ENCODE measurements around the gene ADPGK. TPM values are rescaled to one million over a fixed set of nuclear protein-coding genes. Genes with fewer than 3 reads are reported as not detected.
"Not testable (repeated sequence)": the region's sequence is repeated elsewhere in the genome, so short reads cannot be mapped to it uniquely, and the experiment has no call there.

The ADPGK gene
- total RNA-seq, 3 donors from 2014 or later (not counting 1 experiment from before 2014, with no cell fraction given): 99.8 to 113 (median 101) TPM

DNA sequence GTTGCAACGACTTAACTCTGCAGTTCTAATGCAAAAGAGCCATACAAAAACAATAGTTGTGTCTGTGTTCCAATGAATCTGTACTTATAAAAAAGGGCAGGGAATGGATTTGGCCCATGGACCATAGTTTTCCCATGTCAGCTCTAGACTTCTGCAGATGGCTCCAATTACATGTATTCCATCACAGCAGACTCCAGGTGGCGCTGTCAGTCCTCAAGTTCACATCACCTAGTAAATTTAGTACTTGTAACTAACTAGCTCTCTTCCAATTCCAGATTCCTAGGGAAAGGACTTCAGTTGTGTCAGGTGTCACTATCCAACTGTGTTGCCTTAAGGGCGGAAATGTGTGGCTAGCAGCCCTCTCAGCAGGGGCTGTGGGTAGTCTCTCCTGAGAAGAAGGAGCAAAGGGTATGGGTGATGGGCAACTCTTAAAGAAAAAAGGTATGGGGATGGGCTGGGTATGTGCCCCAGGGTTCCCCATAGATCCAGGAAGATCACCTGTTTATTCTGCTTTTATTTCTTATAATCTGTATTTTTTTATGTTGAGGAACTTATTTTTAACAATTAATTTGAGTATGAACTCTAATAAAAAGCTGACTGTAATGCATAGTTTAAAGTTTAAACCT is 61.4 kb downstream of the ADPGK start:
- no peaks in the 10 kb centered on the region for H3K4me1 Mint-ChIP-seq
- intact Hi-C loops (cut with micrococcal nuclease): loop anchor here (1.0 to 5.0 kb wide), 3 partner anchors 75 to 551 kb away; no protein-coding TSS in a partner anchor
- DNase-seq: peak; percentile 58 to 81
- Histone ChIP-seq H3K9me3 (ENCODE audit: control insufficient read depth, insufficient read depth, low read length) (no peaks in the 10 kb centered on the region), H3K27ac (ENCODE audit: low read length) (no peak overlapping the region), H3K4me3 (ENCODE audit: low read length) (no peak overlapping the region), H3K4me1 (ENCODE audit: control insufficient read depth, insufficient read depth, low read length) (no peaks in the 10 kb centered on the region), H3K27me3 (ENCODE audit: control insufficient read depth, insufficient read depth, low read length) (no peaks in the 10 kb centered on the region), H3K36me3 (ENCODE audit: control insufficient read depth, insufficient read depth, low read length) (peaks cover 8% of the 10 kb centered on the region)
- no peak overlapping the region for H3K27ac Mint-ChIP-seq
- no peaks in the 10 kb centered on the region for H3K27me3 Mint-ChIP-seq (ENCODE audit: low read depth in 2 of 2)
- TF ChIP-seq, protein P1, sequence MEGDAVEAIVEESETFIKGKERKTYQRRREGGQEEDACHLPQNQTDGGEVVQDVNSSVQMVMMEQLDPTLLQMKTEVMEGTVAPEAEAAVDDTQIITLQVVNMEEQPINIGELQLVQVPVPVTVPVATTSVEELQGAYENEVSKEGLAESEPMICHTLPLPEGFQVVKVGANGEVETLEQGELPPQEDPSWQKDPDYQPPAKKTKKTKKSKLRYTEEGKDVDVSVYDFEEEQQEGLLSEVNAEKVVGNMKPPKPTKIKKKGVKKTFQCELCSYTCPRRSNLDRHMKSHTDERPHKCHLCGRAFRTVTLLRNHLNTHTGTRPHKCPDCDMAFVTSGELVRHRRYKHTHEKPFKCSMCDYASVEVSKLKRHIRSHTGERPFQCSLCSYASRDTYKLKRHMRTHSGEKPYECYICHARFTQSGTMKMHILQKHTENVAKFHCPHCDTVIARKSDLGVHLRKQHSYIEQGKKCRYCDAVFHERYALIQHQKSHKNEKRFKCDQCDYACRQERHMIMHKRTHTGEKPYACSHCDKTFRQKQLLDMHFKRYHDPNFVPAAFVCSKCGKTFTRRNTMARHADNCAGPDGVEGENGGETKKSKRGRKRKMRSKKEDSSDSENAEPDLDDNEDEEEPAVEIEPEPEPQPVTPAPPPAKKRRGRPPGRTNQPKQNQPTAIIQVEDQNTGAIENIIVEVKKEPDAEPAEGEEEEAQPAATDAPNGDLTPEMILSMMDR (IDR thresholded peaks at IDR 0.05): peak; percentile 88
- peaks cover 9% of the 10 kb centered on the region for H3K36me3 Mint-ChIP-seq
- WGBS (ENCODE audit: insufficient coverage): 39% methylated on average over 3 of the region's 3 CpGs
- peak; percentile 42 to 60 (median 58) for ATAC-seq
- H3K9me3 Mint-ChIP-seq: no peaks in the 10 kb centered on the region
- H3K4me3 Mint-ChIP-seq: no peak overlapping the region

DNA sequence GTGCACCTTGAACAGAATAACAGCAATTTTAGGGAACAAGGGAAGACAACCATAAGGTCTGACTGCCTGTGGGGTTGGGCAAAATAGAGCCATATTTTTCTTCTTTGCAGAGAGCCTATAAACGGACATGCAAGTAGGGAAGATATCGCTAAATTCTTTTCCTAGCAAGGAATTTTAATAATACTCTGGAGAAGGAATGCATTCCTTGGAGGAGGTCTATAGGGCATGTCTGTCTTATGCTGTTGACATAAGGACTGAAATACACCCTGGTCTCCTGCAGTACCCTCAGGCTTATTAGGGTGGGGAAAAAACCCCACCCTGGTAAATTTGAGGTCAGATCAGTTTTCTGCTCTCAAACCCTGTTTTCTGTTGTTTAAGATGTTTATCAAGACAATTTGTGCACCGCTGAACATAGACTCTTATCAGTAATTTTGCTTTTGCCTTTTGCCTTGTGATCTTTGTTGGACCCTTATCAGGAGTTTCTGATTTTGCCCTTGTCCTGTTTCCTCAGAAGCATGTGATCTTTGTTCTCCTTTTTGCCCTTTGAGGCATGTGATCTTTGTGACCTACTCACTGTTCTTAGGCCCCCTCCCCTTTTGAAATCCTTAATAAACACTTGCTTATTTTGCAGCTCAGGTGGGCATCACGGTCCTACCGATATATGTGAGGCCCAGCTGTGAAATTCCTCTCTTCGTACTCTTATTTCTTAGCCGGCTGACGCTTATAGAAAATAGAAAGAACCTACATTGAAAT is 74.8 kb downstream of the ADPGK start:
- H3K36me3 Mint-ChIP-seq; intact Hi-C loops (cut with micrococcal nuclease); H3K4me3 ChIP-seq (ENCODE audit: low read length); H3K4me1 ChIP-seq (ENCODE audit: control insufficient read depth, insufficient read depth, low read length); H3K9me3 ChIP-seq (ENCODE audit: control insufficient read depth, insufficient read depth, low read length); H3K9me3 Mint-ChIP-seq; DNase-seq; H3K27me3 ChIP-seq (ENCODE audit: control insufficient read depth, insufficient read depth, low read length); H3K27me3 Mint-ChIP-seq (ENCODE audit: low read depth in 2 of 2); H3K27ac ChIP-seq (ENCODE audit: low read length); H3K4me3 Mint-ChIP-seq; H3K27ac Mint-ChIP-seq; ATAC-seq: not testable (repeated sequence)
- H3K4me1 Mint-ChIP-seq: peaks cover 0 to 13% of the 10 kb centered on the region in 2 donors
- H3K36me3 ChIP-seq (ENCODE audit: control insufficient read depth, insufficient read depth, low read length): peaks cover 13% of the 10 kb centered on the region
- WGBS (ENCODE audit: insufficient coverage): 90% methylated on average over 8 of the region's 8 CpGs

DNA sequence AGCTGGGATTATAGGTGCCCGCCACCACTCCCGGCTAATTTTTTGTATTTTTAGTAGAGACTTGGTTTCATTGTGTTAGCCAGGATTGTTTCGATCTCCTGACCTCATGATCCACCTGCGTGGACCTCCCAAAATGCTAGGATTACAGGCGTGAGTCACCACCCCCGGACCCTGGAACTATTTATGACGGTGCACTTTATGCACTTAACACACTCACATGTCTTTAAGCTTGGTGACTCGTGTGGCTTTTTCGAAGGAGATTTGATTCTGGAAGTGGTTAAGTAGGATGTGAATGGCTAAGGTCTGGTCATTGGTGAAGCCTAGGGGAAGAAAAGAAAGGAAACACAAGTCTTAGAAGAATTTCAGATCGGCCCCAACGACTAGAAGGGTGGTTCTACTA is 77.3 kb downstream of the ADPGK start:
- H3K4me3 ChIP-seq (ENCODE audit: low read length): no peak overlapping the region
- WGBS (ENCODE audit: insufficient coverage): 91% methylated on average over 10 of the region's 11 CpGs
- Mint-ChIP-seq H3K36me3 (no peaks in the 10 kb centered on the region), H3K27me3 (ENCODE audit: low read depth in 2 of 2) (no peaks in the 10 kb centered on the region), H3K27ac (no peak overlapping the region), H3K4me3 (no peak overlapping the region), H3K9me3 (no peaks in the 10 kb centered on the region), H3K4me1 (peaks cover 0 to 15% of the 10 kb centered on the region in 2 donors)
- TF ChIP-seq, protein P1 (IDR thresholded peaks at IDR 0.05): no peak
- no peak for DNase-seq
- peaks cover under 1% of the 10 kb centered on the region for H3K36me3 ChIP-seq (ENCODE audit: control insufficient read depth, insufficient read depth, low read length)
- H3K9me3 ChIP-seq (ENCODE audit: control insufficient read depth, insufficient read depth, low read length): no peaks in the 10 kb centered on the region
- H3K27ac ChIP-seq (ENCODE audit: low read length): no peak overlapping the region
- H3K27me3 ChIP-seq (ENCODE audit: control insufficient read depth, insufficient read depth, low read length): no peaks in the 10 kb centered on the region
- intact Hi-C loops (cut with micrococcal nuclease): no loop called here
- ATAC-seq: no peak
- no peaks in the 10 kb centered on the region for H3K4me1 ChIP-seq (ENCODE audit: control insufficient read depth, insufficient read depth, low read length)

Other genes with a start within 250 kb of the ADPGK start
- 1 to 10 TPM in 1 of 3 donors, not detected in 2; 1.1 TPM for gene GOLGA6B, start 129.1 kb downstream of the ADPGK start, total RNA-seq
- gene HIGD2B, start 97.6 kb downstream of the ADPGK start, total RNA-seq: 1 to 10 TPM in 2 of 3 donors, under 1 TPM in 1; 0.88 to 1.8 (median 1.1) TPM
- 10 to 100 TPM; 24.7 to 37.2 (median 26.7) TPM for gene BBS4, start 97.6 kb downstream of the ADPGK start, total RNA-seq